Right hindlimb (tissue), 1 donor: ENCODE results near the gene NBEAL2.
"Not testable (repeated sequence)": the region's sequence is repeated elsewhere in the genome, so short reads cannot be mapped to it uniquely, and the experiment has no call there.

Experiments used
- DNase-seq: peaks from one replicate; pipeline ENCODE4 v3.0.0-alpha.2; 2018

Gene NBEAL2

GRCh38 chr3:47013231-47013630 lies 33.8 kb downstream of the NBEAL2 start:
- DNase-seq = no peak

DNA sequence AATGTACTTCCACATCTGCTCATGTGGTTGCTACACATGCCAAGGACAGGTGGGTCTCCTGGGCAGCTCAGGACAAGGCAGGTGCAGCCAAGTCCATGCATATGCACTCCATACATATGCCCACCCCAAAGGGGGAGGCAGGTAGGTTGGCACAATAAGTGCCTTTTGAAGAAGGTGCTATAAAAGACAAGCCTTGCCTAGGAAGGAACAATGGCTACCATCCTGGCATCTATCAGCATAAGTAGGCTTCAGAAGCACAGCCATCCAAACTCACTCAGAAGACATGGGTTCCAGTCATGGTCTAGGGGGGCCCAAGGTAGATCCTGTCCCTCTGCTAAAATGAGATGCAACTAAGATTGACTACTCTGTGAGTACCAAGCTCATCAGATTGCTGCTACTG lies 34.6 kb downstream of the NBEAL2 start:
- no peak for DNase-seq

DNA sequence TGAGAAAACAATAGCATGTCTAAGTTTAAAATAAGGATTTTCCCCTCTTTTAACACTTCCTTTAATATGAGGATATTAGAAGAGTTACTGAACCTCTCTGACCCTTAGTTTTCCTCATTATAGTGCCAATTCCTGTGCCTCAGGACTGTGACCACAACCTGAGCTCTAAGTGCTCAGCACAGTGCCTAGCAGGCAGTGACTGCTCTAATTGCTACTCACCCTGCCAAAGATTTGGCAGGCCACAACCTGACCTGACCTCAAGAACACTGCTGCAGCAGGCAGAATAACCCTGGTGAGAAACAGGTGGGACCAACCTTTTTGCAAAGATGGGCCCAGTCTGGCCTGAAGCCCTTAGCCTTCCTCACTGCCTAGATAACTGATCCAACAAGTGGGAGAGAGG lies 35.7 kb downstream of the NBEAL2 start:
- no peak for DNase-seq

- no peak for DNase-seq
Measured at GRCh38 chr3:47016086-47016933, 36.8 kb downstream of the NBEAL2 start.

DNA sequence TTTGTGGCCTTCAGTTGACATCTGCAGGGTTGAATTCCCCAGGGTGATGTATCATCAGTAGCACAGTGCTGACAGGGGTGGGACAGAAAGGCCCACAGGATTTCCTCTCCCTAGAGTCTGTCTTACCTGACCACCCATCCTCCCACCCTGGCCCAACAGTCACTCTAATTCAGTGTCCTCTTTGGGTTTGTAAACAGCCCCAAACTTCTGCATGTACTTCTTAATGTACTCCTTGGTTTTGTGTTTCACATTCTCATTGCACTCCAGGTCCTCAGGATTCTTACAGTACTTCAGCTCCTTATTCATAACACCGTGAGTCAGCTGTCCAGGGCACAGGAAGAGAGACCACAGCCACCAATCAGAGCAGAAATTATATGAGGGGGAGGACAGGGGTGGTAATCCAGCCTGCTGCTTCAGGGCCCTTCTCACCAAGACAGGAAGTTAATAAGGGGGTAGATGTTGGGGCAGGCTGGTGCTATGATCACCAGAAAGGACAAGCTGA lies 37.5 kb downstream of the NBEAL2 start:
- no peak for DNase-seq

DNA sequence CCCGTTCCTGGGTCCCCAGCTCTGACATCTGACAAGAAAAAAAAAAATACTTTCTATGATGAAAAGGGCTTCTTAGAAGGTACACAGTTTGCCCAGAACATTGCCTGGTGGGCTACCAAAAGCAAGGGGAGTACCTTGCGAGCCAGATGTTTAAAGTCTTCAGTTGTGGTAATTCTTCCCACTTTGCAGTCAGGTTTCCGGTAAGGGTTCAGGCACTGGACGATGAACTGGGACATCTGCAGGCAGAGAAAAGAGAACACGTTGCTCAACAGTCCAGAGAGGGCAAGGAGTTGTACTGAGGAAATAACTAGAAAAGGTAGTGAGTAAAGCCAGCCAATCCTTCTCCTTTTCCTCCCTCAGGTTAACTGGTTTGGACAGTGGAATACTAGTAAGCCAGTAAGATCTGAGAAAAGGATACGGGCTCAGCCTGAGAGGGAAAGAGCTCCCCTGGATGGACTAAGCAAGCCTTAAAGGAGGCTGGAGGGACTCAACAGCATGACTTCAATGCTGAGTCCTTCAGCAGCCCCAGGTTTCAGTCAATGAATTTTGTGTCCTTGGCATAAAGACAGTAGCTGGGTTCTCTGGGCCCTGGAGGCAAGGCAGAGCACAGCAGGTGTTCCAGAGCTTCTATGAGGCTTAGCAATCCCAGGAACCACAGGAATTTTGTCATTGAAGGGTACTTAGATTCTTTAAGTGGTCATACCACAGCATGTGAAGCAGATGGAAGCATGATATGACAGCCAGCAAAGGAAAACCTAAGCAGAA lies 38.2 kb downstream of the NBEAL2 start:
- DNase-seq = no peak

- no peak for DNase-seq
Measured at GRCh38 chr3:47018269-47018611, 38.8 kb downstream of the NBEAL2 start.

GRCh38 chr3:47019201-47019600 lies 39.7 kb downstream of the NBEAL2 start:
- DNase-seq = no peak

DNA sequence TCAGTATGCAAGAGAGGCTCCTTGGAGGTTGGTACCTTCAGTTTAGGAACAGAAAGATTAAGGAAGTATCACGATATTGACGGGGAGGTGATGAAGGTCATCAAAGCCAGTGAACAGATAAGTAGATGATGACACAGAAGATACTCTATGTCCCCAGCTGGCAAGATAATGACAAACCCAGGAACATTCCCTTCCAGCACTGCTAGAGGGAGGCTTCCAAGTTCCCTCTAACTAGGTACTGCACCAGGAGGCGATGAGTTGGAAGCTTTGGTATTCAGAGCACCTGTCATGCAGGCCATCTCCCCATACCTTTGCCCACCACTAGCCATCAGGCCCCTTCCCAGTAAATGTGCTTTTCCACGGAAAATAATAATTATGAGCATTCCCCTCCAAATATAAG lies 40.8 kb downstream of the NBEAL2 start:
- DNase-seq = no peak

DNA sequence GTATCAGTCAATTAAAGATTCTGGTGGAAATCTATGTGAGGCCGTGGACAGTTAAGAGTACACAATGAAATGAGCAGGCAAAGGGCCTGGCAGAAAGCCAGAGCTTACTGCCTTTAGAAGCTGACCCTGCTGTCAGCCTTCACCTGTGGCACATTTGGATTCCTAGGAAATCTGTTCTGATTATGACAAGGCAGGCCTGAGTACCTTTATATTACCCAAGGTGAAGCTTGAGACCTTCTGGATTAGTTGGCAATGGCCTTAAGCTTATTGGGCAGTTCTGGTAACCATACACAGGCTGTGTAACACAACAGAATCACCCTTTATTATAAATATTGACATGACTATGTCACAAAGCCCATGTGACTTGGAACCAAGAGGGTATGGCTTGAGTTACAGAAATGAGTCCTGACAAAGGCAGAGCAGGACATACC lies 43.2 kb downstream of the NBEAL2 start:
- DNase-seq = no peak

GRCh38 chr3:47024932-47025331 lies 45.5 kb downstream of the NBEAL2 start:
- DNase-seq = no peak

DNA sequence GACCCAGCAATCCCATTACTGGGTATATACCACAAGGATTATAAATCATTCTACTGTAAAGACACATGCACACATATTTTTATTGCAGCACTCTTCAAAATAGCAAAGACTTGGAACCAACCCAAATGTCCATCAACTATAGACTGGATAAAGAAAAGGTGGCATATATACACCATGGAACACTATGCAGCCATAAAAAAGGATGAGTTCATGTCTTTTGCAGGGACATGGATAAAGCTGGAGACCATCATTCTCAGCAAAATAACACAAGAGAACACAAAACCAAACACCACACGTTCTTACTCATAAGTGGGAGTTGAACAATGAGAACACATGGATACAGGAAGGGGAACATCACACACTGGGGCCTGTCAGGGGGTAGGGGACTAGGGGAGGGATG lies 47.0 kb downstream of the NBEAL2 start:
- not testable (repeated sequence) for DNase-seq

GRCh38 chr3:47028146-47028545 lies 48.7 kb downstream of the NBEAL2 start:
- DNase-seq = no peak

DNA sequence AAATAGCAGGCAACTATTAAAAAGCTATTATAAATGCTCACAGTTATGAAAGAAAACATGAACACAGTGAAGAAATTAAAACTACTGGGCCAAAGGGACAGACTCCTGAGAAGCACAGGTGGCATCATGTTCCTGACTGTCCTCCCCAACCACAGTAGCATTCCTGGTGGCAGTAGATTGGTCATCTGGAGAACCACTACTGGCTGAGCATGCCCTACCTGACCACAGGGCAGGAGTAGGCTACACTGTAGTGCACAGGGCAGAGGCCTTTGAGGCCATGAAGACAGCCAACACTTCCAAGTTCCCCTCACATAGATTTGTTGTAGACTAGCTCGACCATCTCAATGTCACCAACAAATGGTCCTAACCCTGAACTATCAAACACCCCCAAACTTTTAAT lies 49.2 kb downstream of the NBEAL2 start:
- no peak for DNase-seq

GRCh38 chr3:47031041-47031440 lies 51.6 kb downstream of the NBEAL2 start:
- not testable (repeated sequence) for DNase-seq

GRCh38 chr3:47034868-47035489 lies 55.5 kb downstream of the NBEAL2 start:
- no peak for DNase-seq

- no peak for DNase-seq
Measured at GRCh38 chr3:47035645-47036044, 56.2 kb downstream of the NBEAL2 start.

DNA sequence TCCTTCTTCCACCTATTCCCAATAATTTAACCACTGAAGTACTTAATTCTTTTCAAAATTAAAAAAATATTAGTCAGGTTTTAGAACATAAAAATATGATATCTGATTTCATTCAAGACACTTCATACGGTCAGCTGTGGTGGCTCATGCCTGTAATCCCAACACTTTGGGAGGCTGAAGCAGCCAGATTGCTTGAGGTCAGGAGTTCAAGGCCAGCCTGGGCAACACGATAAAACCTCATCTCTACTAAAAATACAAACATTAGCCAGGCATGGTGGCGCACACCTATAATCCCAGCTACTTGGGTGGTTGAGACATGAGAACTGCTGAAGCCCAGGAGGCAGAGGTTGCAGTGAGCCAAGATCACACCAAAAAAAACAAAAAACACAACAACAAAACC lies 56.7 kb downstream of the NBEAL2 start:
- DNase-seq = no peak

DNA sequence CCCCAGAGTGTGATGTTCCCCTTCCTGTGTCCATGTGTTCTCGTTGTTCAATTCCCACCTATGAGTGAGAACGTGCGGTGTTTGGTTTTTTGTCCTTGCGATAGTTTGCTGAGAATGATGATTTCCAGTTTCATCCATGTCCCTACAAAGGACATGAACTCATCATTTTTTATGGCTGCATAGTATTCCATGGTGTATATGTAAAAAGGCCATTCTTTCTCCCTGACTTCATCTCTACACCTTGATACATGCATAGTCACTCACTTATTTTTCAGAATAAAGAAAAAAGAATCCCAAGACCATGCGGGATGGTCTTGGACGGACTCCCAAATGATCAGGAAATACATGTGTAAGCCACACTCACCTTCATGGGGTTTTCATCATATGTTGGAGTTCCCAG lies 57.8 kb downstream of the NBEAL2 start:
- not testable (repeated sequence) for DNase-seq

DNA sequence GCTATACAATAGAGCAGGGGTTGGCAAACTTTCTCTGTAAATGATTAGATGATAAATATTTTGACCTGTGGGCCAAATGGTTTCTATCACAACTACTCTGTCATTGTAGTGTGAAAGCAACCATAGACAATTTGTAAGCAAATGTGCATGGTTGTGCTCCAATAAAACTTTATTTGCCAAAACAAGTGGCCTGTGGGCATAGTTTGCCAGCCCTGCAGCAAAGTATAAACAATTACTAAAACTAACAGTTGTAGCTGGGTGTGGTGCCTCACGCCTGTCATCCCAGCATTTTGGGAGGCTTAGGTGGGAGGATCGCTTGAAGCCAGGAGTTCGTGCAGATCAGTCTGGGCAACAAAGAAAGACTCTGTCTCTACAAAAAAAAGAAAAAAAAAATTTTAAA lies 61.6 kb downstream of the NBEAL2 start:
- DNase-seq = no peak

GRCh38 chr3:47042231-47042791 lies 62.8 kb downstream of the NBEAL2 start:
- DNase-seq = no peak

- no peak for DNase-seq
Measured at GRCh38 chr3:47047069-47047468, 67.6 kb downstream of the NBEAL2 start.

- no peak for DNase-seq
Measured at GRCh38 chr3:47047673-47048072, 68.2 kb downstream of the NBEAL2 start.
